ENCODE results near the gene HGD. TPM values are rescaled to one million over a fixed set of nuclear protein-coding genes. Genes with fewer than 3 reads are reported as not detected.

Gene HGD
- total RNA-seq, 1 experiment from 2014 or later = 0.44 TPM

DNA sequence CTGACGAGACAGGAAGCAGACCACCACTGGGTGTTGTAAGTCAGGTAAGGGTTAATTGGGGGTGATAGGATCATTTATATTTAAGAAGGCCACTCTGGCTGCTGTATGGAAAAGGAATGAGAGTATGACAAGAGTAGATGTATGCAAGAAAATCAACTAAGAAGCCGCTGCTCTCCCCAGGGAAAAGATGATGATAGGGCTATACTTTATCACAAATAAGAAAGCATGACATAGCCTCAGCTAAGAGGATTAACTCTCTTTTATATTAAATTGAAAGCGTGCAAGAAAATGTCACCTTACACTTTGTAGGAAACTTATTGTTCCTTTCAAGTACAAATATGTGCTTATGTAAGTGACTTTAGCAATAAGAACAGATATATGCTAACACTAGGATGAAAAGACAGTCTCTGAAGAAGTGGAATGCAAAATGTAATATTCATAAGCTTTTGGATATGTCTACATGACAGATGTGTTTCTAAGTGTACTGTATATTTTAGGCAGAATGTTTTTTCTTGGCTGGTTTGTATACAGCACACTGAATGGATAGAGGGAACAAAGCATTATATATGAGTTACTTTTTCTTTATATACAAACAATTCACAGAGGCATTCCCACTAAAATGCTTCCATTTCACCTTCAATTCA lies 94.6 kb downstream of the HGD start:
- Mint-ChIP-seq H3K9me3 (ENCODE audit: unreplicated experiment) (no peaks in the 10 kb centered on the region), H3K4me3 (ENCODE audit: unreplicated experiment) (no peak overlapping the region), H3K4me1 (ENCODE audit: insufficient read depth, unreplicated experiment) (no peaks in the 10 kb centered on the region), H3K27me3 (ENCODE audit: insufficient read depth, unreplicated experiment) (peaks cover 5% of the 10 kb centered on the region), H3K36me3 (ENCODE audit: insufficient read depth, unreplicated experiment) (peaks cover 4% of the 10 kb centered on the region), H3K27ac (ENCODE audit: low read depth, unreplicated experiment) (no peak overlapping the region)
- CTCF ChIA-PET = no interaction called here
- TF ChIP-seq, protein P1, sequence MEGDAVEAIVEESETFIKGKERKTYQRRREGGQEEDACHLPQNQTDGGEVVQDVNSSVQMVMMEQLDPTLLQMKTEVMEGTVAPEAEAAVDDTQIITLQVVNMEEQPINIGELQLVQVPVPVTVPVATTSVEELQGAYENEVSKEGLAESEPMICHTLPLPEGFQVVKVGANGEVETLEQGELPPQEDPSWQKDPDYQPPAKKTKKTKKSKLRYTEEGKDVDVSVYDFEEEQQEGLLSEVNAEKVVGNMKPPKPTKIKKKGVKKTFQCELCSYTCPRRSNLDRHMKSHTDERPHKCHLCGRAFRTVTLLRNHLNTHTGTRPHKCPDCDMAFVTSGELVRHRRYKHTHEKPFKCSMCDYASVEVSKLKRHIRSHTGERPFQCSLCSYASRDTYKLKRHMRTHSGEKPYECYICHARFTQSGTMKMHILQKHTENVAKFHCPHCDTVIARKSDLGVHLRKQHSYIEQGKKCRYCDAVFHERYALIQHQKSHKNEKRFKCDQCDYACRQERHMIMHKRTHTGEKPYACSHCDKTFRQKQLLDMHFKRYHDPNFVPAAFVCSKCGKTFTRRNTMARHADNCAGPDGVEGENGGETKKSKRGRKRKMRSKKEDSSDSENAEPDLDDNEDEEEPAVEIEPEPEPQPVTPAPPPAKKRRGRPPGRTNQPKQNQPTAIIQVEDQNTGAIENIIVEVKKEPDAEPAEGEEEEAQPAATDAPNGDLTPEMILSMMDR (IDR thresholded peaks at IDR 0.05; ENCODE audit: unreplicated experiment) = no peak
- DNase-seq (ENCODE audit: unreplicated experiment) = no peak
- no TSS peak for BruUV-seq (replicated peaks)
- intact Hi-C loops (cut with micrococcal nuclease) = no loop called here
- POLR2A ChIA-PET = interaction anchor here (1.3 kb wide), 1 partner anchor 8 kb away, joined by 4 read pairs; the partner anchor contains the start of gene NDUFB4

Other genes with a start within 250 kb of the HGD start
- gene FSTL1, start 231.2 kb downstream of the HGD start, total RNA-seq (2022) = 49.4 and 56.4 TPM in 2 replicates
- 96.1 and 113 TPM in 2 replicates for gene NDUFB4, start 85.9 kb downstream of the HGD start, total RNA-seq (2022)
- gene RABL3, start 60.3 kb upstream of the HGD start, total RNA-seq (2022) = 21.8 and 26.0 TPM in 2 replicates
- 18.0 and 21.6 TPM in 2 replicates for gene GTF2E1, start 60.5 kb upstream of the HGD start, total RNA-seq (2022)
- not detected in 2 replicates for gene STXBP5L, start 226.0 kb upstream of the HGD start, total RNA-seq (2022)

Data from MCF 10A (cell line).